ENCODE data around the gene N4BP2. TPM values are rescaled to one million over a fixed set of nuclear protein-coding genes. Genes with fewer than 3 reads are reported as not detected.

N4BP2 gene
- polyA plus RNA-seq, 1 donor, result 16.9 TPM

GRCh38 chr4:40046311-40046980 is 10.2 kb upstream of the N4BP2 start:
- Histone ChIP-seq H3K27me3 (ENCODE audit: control insufficient read depth, insufficient read depth, low read length) (no peaks in the 10 kb centered on the region), H3K36me3 (ENCODE audit: control insufficient read depth, insufficient read depth, low read length) (no peaks in the 10 kb centered on the region), H3K9me3 (ENCODE audit: control insufficient read depth, low read depth, low read length) (peaks cover 4% of the 10 kb centered on the region), H3K4me1 (ENCODE audit: control insufficient read depth, insufficient read depth, low read length) (no peaks in the 10 kb centered on the region), H3K4me3 (ENCODE audit: low read length) (no peak overlapping the region), H3K27ac (ENCODE audit: low read length) (no peak overlapping the region)
- peak; percentile 31 to 62 for DNase-seq
- no CpG with 5 or more reads among the region's 8 CpGs for WGBS (ENCODE audit: insufficient coverage, low lambda C conversion rate)

GRCh38 chr4:40053161-40053560 is 3.5 kb upstream of the N4BP2 start:
- H3K9me3 ChIP-seq (ENCODE audit: control insufficient read depth, low read depth, low read length), result no peaks in the 10 kb centered on the region
- no peak overlapping the region for H3K4me3 ChIP-seq (ENCODE audit: low read length)
- H3K36me3 ChIP-seq (ENCODE audit: control insufficient read depth, insufficient read depth, low read length), result no peaks in the 10 kb centered on the region
- peaks cover 5% of the 10 kb centered on the region for H3K4me1 ChIP-seq (ENCODE audit: control insufficient read depth, insufficient read depth, low read length)
- WGBS (ENCODE audit: insufficient coverage, low lambda C conversion rate), result 100% methylated on average over 1 of the region's 5 CpGs
- H3K27ac ChIP-seq (ENCODE audit: low read length), result no peak overlapping the region
- no peaks in the 10 kb centered on the region for H3K27me3 ChIP-seq (ENCODE audit: control insufficient read depth, insufficient read depth, low read length)
- no peak for DNase-seq

GRCh38 chr4:40055511-40055862 is 1.2 kb upstream of the N4BP2 start:
- H3K4me1 ChIP-seq (ENCODE audit: control insufficient read depth, insufficient read depth, low read length), result peaks cover 7% of the 10 kb centered on the region
- H3K4me3 ChIP-seq (ENCODE audit: low read length), result peak overlapping the region; percentile 77
- no CpG with 5 or more reads among the region's 5 CpGs for WGBS (ENCODE audit: insufficient coverage, low lambda C conversion rate)
- DNase-seq, result no peak
- no peaks in the 10 kb centered on the region for H3K27me3 ChIP-seq (ENCODE audit: control insufficient read depth, insufficient read depth, low read length)
- H3K27ac ChIP-seq (ENCODE audit: low read length), result peak overlapping the region; percentile 99
- H3K9me3 ChIP-seq (ENCODE audit: control insufficient read depth, low read depth, low read length), result no peaks in the 10 kb centered on the region
- H3K36me3 ChIP-seq (ENCODE audit: control insufficient read depth, insufficient read depth, low read length), result peaks cover 2% of the 10 kb centered on the region

GRCh38 chr4:40055863-40056715 is 561 bp upstream of the N4BP2 start:
- WGBS (ENCODE audit: insufficient coverage, low lambda C conversion rate), result 0% methylated on average over 3 of the region's 86 CpGs
- DNase-seq, result peak; percentile 69 to 91
- H3K4me3 ChIP-seq (ENCODE audit: low read length), result peak overlapping the region; percentile 77
- H3K9me3 ChIP-seq (ENCODE audit: control insufficient read depth, low read depth, low read length), result no peaks in the 10 kb centered on the region
- peaks cover 2% of the 10 kb centered on the region for H3K36me3 ChIP-seq (ENCODE audit: control insufficient read depth, insufficient read depth, low read length)
- H3K27me3 ChIP-seq (ENCODE audit: control insufficient read depth, insufficient read depth, low read length), result no peaks in the 10 kb centered on the region
- peaks cover 7% of the 10 kb centered on the region for H3K4me1 ChIP-seq (ENCODE audit: control insufficient read depth, insufficient read depth, low read length)
- H3K27ac ChIP-seq (ENCODE audit: low read length), result peak overlapping the region; percentile 99

- Histone ChIP-seq H3K4me3 (ENCODE audit: low read length) (peak overlapping the region; percentile 77), H3K36me3 (ENCODE audit: control insufficient read depth, insufficient read depth, low read length) (peaks cover 4% of the 10 kb centered on the region), H3K4me1 (ENCODE audit: control insufficient read depth, insufficient read depth, low read length) (peaks cover 7% of the 10 kb centered on the region), H3K27me3 (ENCODE audit: control insufficient read depth, insufficient read depth, low read length) (no peaks in the 10 kb centered on the region), H3K9me3 (ENCODE audit: control insufficient read depth, low read depth, low read length) (no peaks in the 10 kb centered on the region), H3K27ac (ENCODE audit: low read length) (peak overlapping the region; percentile 97)
- DNase-seq, result peak; percentile 88 to 94
- WGBS (ENCODE audit: insufficient coverage, low lambda C conversion rate), result no CpG with 5 or more reads among the region's 13 CpGs
These were observed 989 bp downstream of the N4BP2 start for GRCh38 chr4:40057586-40058091.

- Histone ChIP-seq H3K9me3 (ENCODE audit: control insufficient read depth, low read depth, low read length) (no peaks in the 10 kb centered on the region), H3K4me3 (ENCODE audit: low read length) (peak overlapping the region; percentile 77), H3K4me1 (ENCODE audit: control insufficient read depth, insufficient read depth, low read length) (peaks cover 7% of the 10 kb centered on the region), H3K27me3 (ENCODE audit: control insufficient read depth, insufficient read depth, low read length) (no peaks in the 10 kb centered on the region), H3K27ac (ENCODE audit: low read length) (peak overlapping the region; percentile 97), H3K36me3 (ENCODE audit: control insufficient read depth, insufficient read depth, low read length) (peaks cover 4% of the 10 kb centered on the region)
- no peak for DNase-seq
- 0% methylated on average over 5 of the region's 9 CpGs for WGBS (ENCODE audit: insufficient coverage, low lambda C conversion rate)
These were observed 1.5 kb downstream of the N4BP2 start for GRCh38 chr4:40058121-40058520.

- Histone ChIP-seq H3K27ac (ENCODE audit: low read length) (no peak overlapping the region), H3K36me3 (ENCODE audit: control insufficient read depth, insufficient read depth, low read length) (peaks cover 5% of the 10 kb centered on the region), H3K4me1 (ENCODE audit: control insufficient read depth, insufficient read depth, low read length) (peaks cover 7% of the 10 kb centered on the region), H3K27me3 (ENCODE audit: control insufficient read depth, insufficient read depth, low read length) (no peaks in the 10 kb centered on the region), H3K4me3 (ENCODE audit: low read length) (peak overlapping the region; percentile 77), H3K9me3 (ENCODE audit: control insufficient read depth, low read depth, low read length) (no peaks in the 10 kb centered on the region)
- DNase-seq, result no peak
- WGBS (ENCODE audit: insufficient coverage, low lambda C conversion rate), result no CpG with 5 or more reads among the region's 14 CpGs
These were observed 2.2 kb downstream of the N4BP2 start for GRCh38 chr4:40058854-40059253.

GRCh38 chr4:40059362-40059761 is 2.7 kb downstream of the N4BP2 start:
- H3K4me3 ChIP-seq (ENCODE audit: low read length), result no peak overlapping the region
- WGBS (ENCODE audit: insufficient coverage, low lambda C conversion rate), result no CpG with 5 or more reads among the region's 6 CpGs
- H3K9me3 ChIP-seq (ENCODE audit: control insufficient read depth, low read depth, low read length), result no peaks in the 10 kb centered on the region
- H3K27me3 ChIP-seq (ENCODE audit: control insufficient read depth, insufficient read depth, low read length), result no peaks in the 10 kb centered on the region
- peak in 1 of 2 donors; percentile 2 for DNase-seq
- peaks cover 6% of the 10 kb centered on the region for H3K36me3 ChIP-seq (ENCODE audit: control insufficient read depth, insufficient read depth, low read length)
- no peak overlapping the region for H3K27ac ChIP-seq (ENCODE audit: low read length)
- H3K4me1 ChIP-seq (ENCODE audit: control insufficient read depth, insufficient read depth, low read length), result peaks cover 7% of the 10 kb centered on the region

GRCh38 chr4:40065010-40065409 is 8.4 kb downstream of the N4BP2 start:
- no peak overlapping the region for H3K27ac ChIP-seq (ENCODE audit: low read length)
- no peak overlapping the region for H3K4me3 ChIP-seq (ENCODE audit: low read length)
- H3K4me1 ChIP-seq (ENCODE audit: control insufficient read depth, insufficient read depth, low read length), result no peaks in the 10 kb centered on the region
- no peaks in the 10 kb centered on the region for H3K9me3 ChIP-seq (ENCODE audit: control insufficient read depth, low read depth, low read length)
- H3K27me3 ChIP-seq (ENCODE audit: control insufficient read depth, insufficient read depth, low read length), result no peaks in the 10 kb centered on the region
- DNase-seq, result peak in 1 of 2 donors; percentile 3
- 20% methylated on average over 1 of the region's 3 CpGs for WGBS (ENCODE audit: insufficient coverage, low lambda C conversion rate)
- H3K36me3 ChIP-seq (ENCODE audit: control insufficient read depth, insufficient read depth, low read length), result peaks cover 4% of the 10 kb centered on the region

GRCh38 chr4:40066651-40067050 is 10.0 kb downstream of the N4BP2 start:
- no CpG with 5 or more reads among the region's 3 CpGs for WGBS (ENCODE audit: insufficient coverage, low lambda C conversion rate)
- Histone ChIP-seq H3K27me3 (ENCODE audit: control insufficient read depth, insufficient read depth, low read length) (no peaks in the 10 kb centered on the region), H3K27ac (ENCODE audit: low read length) (no peak overlapping the region), H3K4me1 (ENCODE audit: control insufficient read depth, insufficient read depth, low read length) (no peaks in the 10 kb centered on the region), H3K4me3 (ENCODE audit: low read length) (no peak overlapping the region), H3K9me3 (ENCODE audit: control insufficient read depth, low read depth, low read length) (no peaks in the 10 kb centered on the region), H3K36me3 (ENCODE audit: control insufficient read depth, insufficient read depth, low read length) (peaks cover 2% of the 10 kb centered on the region)
- no peak for DNase-seq
